GM21447 (cell line): ENCODE results near the gene CHRNA4.

Source experiments
- ATAC-seq: cut with Tn5 transposase; IDR thresholded peaks from one replicate; pipeline ENCODE4 v1.9.1; 2021; ENCODE audit not compliant: unreplicated experiment

The CHRNA4 gene

DNA sequence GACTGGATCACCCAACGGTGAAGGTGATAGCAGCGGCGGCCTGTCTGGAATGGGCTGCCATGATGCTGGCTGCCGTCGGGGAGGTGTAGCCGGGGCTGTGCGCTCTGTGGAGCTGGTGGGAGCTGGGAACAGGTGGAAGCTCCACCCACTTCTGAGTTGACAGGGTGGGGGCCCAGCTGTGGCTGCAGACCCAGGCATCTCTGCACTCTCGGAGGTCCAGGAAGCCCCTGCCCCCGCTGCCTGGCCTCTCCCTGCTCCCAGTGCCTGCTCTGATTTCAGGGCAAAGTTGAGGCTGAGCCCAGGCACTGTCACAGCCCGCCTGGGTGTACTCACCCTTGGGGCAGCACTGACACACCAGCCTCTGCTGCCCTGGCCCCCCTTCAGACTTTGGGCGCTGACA is 18.1 kb upstream of the CHRNA4 start:
- ATAC-seq = no peak

DNA sequence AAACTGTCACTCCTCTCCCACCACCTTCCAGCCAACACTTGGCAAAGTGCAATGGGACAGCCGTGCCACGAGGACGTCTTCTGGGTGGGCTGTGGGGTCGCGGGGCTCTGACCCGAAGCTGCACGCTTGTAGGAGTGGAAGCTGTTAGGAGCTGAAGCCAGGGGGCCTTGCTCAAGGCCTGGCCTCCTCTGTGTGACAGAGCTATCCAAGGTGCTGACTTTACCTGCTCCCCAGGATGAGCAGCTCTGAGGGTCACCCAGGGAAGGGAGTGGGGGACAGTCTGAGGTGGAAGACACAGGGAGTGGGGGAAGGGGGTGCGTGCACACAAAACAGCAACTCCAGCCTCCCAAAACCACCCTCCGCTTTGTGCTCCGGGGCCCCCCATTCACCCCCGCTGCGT is 17.5 kb upstream of the CHRNA4 start:
- ATAC-seq = no peak

DNA sequence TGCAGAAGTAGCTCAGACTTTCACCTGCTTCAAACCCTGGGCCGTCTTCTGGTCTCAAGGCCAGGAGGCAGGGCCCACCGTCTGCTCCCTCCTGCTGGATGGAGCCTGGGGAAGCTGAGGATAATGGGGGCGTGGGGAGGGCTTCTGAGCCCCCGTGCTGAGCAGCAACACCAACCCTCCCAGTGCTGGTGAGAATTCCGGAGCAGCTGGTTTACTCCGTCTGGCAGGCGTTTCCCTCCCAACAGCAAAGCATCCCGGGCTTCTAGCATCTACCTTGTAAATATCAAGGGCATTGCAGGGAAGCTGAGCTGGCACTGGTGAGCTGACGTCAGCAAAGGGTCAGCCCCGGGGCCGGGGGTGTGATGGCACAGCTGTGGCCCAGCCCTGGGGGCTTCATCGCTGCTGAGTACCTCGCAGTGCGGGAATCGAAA is 16.8 kb upstream of the CHRNA4 start:
- no peak for ATAC-seq

DNA sequence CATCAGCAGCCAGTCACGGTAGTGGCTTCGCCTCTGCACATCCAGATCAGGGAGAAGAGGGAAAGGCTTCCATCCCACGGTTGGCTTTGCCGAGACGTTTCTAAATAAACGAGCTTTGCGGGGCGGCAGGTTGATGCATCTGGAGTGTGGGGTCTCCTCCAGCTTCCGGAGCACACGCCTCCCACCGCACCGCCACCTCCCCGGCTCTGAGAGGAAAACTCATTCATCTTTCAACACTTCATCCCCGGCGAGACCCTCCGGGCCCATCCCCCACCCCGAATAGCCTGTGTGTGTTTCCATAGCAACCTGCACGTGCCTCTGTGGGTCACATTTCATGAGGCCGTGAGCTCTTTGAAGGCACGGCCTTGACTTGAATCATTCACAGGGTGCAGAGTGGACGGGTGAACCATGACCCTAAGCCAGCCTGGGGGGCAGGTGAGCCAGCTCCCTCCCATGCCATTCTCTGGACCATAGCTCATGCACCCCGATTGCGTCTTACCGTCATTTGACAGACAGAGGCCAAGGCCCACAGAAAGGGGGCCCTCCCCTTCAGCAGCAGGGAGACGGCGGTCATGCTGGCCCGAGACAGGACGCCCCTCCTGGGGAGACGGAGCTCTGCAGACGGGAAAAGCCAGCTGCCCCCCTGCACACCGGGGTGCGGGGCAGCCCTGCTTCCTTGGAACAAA is 16.2 kb upstream of the CHRNA4 start:
- no peak for ATAC-seq

DNA sequence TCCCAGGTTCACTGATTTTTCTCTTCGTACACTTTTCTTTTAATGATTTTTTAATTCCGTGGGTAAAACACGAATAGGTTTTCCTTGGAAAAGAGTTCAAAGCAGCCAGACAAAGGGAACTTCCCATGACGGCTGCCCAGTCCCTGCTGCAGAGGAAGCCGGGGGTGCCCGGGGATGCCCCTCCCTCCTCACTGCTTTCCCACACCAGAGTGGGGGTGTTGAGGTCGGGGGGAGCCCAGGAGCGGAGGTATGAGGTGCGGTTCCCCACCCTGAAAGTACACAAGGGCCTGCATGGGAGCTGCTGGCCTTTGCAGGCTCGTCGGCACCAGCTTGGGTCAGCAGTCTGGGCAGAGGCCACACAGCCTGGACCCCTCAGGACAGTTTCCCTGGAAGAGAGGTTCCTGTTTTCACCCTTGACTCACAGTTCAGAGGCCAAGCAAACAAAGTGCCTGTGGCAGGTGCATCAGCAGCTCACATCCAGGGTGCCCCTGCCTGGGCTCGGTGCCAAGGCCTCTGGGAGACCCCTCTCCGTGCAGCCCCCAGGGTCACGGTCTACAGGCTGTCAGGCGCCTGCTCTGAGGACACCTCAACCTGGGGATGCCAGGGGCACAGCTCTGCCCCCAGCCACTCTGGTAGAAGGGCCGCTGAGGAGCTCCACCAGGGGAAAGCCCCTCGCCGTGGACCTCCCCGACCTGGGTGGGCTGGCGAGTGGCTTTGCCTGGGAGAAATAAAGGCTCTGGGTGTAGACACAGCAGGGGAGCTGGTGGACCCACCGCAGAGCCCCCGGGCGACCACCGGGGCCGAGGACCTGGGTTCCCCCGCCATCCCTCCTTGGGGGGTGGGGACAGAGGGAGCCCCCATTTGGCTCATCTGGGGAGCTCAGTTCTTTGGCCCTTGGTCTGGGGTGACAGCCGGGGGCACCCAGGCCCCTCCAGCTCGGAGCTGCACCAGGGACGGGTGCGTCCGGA is 15.4 kb upstream of the CHRNA4 start:
- ATAC-seq = no peak

DNA sequence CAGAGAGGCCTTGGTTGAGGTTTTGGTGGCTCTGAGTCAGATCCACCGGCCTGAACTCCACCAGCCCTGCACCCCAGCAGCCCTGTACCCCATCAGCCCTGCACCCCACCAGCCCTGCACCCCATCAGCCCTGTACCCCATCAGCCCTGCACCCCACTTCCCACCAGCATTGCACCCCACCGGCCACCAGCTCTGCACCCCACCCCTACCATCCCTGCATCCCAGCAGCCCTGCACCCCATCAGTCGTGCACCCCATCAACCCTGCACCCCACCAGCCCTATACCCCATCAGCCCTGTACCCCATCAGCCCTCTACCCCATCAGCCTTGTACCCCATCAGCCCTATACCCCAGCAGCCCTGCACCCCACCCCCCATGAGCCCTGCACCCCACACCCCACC is 14.3 kb upstream of the CHRNA4 start:
- ATAC-seq = no peak

DNA sequence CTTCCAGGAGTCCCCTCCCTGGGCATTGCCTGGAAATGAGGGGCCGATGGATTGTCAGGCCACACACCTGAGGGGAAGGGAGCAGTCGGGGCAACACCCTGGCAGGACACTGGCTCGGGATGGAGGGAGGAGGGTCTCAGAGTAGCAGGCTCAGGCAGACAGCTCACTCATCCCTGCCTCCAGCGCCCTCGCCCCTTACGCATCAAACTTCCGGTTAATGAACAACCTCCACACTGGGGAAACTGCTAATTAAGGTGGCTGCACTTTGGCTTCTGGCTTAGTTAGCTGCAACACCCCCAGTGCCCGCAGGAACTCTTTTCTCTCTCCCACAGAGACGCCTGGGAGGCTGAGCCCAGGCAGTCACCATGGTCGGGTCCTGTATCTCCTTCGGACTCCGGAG is 13.4 kb upstream of the CHRNA4 start:
- no peak for ATAC-seq

DNA sequence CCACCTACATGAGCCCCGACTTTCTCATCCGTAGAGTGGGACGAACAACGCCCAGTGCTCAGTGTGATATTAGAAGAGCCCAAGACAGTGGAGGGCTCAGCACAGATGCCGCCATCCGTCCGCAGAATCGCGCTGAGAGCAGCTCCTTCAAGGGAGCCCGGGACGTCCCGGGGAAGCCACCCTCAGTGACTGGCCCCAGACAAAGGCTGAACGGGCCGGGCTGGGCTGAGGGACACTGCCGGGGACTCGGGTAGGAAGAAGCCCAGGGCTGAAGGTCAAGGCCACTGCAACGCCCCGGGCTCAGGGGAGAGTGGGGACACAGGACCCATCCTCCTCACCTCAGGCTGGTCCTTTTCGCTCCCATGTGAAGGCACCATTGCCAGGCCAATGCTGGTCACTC is 12.8 kb upstream of the CHRNA4 start:
- ATAC-seq = no peak

DNA sequence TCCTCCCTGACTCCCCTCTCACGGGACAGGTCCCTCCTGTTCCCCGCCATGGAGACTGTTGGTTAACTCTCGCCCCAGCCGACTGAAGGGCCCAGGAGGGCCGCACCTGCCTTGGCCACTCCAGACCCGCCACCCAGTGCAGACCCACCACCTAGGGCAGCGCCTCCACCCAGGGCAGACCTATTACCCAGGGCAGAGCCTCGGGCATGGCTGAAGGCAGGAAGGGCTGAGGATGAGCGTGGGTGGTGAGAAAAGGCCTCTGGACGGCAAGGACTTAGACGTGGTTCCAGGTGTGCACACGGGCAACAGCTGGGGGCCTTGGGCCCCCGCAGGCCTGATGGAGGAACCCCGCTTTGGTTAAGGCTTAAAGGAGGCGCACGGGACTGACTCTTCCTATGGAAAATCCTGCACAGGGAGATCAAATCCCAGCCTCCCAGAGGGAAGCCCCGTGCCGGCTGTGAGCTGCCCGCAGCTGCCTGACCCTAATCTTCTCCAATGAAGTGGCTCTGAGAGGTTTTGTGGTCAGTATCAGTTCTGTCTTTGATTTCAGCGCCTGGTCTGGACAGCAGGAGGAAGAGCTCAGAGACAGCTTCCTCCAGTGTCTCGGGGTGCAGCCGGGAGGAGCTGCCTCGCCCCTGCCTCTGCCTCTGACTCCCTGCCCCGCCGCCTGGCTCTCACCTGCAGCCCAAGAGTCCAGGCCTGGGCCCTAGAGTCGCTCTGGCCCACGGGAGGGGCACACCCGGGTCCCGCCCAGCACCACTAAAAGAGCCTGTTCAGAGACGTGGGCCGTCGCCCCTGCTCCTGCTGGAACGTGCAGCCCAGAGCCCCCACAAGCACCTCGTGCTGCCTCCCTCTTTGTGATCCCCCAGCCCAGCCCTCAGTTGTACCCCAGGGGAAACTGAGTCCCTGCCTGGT is 12.1 kb upstream of the CHRNA4 start:
- ATAC-seq = no peak

DNA sequence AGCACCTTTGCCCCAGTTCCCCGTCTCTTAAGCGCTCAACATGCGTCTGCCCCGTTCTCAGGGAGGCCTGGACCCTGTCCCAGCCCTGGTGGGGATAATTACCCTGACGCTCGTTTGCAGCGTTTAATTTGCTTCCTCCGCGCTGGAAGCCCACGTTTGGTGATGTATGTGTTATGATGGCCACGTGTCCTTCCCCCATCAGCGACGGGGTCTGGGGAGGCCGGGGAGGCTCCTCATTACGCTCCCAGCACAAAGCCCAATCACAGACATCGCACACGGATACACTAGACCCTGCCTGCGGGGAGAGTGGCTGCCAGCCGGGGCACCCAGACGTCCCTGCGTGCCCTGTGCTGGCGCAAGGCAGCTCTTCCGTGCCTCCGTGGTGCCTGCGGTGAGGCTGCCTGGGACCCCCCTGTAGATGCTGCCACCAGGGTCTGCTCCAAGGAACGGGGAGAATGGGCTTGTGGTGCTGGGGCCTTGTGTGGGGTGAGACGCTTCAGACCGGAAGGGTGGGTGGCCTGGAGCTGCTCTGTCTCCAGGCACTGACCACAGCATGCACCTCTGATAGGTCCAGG is 10.2 kb upstream of the CHRNA4 start:
- no peak for ATAC-seq

DNA sequence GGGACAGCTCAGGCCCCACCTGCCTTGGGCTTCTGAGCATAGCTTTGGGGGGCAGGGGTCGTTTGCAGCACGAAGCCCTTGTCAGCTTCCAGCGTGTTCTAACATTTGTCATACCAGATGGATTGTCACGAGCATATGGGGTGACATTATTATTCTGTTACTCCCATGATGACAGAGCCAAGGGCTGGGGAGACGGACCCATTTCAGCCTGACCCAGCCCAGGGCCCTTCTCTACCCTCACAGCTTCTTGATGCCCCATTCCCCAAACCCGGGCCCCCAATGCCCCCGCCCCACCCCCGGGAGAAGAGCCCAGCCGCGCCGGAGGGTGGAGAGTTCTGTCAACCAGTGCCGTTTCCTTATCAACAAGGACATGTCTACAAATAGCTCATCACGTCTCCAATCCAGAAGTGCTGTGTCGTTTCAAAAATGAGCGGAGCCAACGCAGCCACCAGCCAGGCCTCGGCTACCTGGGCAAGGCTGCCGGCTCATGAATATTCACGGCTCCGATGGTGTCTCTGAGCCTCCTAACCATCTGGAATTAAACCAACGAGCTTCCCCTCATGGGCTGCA is 9.6 kb upstream of the CHRNA4 start:
- ATAC-seq = no peak

DNA sequence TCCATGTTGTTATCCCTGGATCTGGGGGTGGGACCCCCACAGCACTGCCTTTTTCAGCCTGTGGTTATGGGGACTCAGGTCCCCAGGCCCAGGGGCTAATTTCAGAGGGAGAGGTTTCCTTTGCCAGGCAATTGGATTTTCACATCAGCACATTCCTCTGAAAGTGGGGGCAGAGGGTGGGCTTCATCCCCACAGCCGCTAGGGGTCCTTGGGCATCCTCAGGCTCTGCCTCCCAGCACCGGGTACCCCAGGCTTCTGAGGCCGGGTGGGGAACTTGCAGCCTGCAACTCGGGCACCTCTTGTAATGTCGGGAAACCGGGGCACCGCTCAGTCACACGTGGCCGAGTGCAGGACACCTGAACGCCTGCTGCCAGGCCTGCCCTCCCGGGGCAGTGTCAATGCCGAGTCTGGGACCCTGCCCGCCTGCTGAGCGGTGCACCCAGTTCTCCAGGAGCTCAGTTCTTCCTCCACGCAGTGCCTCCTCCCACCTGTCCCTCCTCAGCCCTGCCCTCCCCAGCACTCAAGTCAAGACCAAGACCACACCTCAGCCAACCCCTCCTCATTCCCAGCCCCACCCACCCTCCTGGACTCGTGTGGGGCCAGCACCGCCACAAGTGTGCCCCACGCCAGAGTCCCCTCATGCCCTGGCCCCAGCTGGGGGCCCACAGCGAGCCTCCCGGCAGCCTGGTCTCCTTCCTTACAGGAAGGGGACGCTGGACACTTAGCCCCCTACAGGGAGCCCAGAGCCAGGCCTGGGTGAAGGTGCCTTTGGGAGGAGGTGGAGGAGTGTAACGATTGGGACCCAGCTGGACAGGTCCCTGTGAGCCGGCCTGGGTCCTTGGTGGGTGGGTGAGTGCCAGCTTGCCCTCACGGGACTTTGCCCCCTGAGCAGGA is 8.8 kb upstream of the CHRNA4 start:
- ATAC-seq = no peak

DNA sequence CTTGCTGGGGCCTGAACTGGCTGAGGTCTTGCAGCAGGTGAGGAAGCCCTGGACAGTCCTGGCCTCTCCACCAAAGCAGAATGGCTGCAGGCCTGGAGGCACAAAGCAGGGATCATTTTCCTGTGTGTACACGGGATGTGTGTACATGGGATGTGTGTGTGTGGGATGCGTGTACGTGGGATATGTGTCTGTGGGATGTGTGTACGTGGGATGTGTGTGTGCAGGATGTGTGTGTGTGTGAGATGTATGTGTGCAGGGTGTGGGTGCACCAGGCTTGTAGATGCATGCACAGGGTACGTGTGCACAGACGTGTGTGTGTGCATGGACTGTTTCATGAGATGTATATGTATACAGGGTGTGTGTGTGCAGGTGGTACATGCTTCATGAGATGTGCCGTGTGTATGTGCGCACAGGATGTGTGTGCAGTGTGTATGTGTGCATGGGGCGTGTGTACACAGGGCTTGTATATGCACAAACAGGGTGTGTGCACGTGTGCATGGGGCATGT is 7.9 kb upstream of the CHRNA4 start:
- no peak for ATAC-seq

DNA sequence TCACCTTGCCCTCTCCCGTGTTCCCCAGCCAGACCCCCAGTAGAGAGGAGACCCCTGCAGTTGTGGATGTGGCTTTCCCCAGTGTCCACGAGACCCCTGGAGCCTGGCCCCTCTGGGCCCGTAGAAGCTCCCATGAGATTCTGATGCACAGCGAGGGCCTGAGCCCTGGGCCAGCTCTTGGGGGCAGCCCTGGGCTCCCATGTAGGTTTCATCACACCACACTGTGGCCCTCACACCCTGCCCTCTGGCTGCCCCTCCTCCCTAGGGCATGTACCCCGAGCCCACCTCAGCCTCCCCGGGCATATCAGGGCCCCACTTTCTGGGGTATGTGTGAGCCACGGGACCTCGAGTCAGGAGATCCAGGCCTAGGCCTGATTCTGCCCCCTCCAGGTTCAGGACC is 7.0 kb upstream of the CHRNA4 start:
- ATAC-seq = no peak

DNA sequence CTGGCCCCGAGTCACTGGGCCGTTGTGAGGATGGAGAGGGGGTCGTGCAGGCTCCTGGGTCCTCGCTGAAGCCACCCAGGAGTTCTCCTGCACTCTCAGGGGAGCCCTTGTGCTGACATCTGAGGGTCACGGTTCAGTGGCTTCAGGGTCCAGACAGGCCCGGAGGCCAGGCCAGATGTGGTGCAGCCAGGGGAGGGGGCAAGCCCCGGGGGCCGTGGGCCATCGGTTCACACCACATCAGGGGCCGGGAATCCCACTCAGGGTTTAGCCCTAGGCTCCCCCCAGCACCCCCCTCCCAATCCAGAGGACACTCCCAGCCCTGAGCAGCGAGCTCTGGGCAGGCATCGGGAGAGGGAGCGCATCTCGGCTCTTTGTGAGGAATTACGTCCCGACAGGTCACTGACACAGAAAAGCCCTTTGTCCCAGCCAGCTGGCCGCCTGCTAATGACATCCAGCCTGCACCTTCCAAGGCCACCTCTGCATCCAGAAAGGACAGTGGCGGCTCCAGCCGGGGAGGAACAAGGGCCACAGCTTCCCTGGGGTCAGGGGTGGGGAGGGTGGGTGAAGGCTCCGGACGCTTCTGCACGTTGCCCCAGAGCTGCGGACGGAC is 6.4 kb upstream of the CHRNA4 start:
- no peak for ATAC-seq

DNA sequence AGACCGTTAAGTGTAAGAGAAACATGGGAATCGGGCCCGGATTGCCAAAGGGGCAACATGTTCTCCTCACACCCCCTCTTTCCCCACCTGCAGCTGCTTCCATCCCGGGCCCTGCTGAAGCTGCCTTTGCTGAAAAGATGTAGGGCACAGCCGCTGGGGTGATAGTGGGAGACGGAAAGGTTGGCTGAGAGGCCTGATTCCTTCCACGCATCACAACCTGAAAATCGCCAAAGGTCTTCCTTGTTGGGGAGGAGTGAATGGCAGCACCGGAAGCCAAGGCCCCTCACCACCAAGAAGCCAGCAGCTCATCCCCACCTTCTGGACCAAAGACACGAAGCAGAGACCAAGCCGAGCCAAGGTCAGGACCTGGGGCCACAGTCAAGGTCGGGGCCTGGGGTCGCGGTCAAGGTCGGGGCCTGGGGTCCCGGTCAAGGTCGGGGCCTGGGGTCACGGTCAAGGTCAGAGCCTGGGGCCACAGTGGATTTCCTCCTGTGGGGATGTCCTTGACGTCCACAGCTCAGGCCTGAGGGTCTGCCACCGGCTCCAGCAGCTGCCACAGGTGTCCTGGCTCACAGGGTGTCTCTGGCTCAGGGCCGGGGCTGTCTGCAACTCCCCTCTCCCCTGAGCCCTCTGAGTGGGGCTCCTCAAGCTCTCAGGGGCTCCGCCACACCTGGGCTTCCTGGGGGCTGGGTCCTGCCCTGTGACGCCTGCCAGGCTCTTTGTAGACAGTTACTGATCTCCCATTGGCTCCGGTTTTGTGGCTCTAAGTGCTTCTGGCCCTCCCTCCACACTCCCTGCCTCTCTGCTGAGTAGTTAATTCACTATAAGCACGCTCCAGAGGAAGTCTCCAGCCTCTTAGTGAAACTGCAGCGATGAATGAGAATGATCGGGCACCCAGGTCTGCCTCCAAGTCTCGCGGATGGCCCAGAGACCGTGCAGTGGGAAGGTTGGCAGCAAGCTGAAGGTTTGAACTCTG is 5.5 kb upstream of the CHRNA4 start:
- no peak for ATAC-seq

DNA sequence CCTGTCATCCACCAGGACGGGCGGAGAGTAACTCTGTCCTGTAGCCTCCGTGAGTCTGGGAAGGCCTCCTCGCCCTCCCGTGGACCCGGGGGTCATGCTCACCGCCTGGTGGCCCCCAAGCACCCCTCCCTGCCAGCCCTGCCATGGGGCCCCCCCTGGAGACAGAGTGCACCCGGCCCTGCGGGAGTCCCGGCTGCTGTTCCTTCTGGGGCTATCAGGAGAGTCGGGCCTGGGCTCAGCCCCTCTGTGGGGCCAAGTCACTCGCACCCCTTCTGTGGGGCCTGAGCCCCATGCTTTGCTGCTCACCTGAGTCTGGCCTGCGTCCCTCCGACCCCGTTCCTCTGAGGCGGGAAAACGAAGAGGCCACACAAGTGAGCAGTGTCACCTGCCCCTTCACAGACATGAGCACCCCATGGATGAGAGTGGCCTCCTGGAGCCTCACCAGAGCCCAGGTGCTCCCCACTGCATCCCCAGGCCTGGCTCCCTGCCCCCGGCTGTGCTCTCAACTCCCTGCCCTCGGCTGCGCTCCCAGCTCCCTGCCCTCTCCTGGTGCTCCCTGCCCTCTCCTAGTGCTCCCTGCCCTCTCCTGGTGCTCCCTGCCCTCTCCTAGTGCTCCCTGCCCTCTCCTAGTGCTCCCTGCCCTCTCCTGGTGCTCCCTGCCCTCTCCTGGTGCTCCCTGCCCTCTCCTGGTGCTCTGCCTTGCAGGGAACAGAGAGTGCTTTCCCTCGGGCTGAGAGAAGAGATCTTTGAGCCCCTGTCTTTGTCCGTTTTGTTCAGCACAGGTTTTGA is 4.6 kb upstream of the CHRNA4 start:
- ATAC-seq = no peak
